GM18511 (cell line): ENCODE data around the gene MIEN1.
"Not testable (repeated sequence)": the region's sequence is repeated elsewhere in the genome, so short reads cannot be mapped to it uniquely, and the experiment has no call there.

Experiments
- ATAC-seq: cut with Tn5 transposase; IDR thresholded peaks from one replicate; pipeline ENCODE4 v1.9.1; 2021; ENCODE audit warnings: mild to moderate bottlenecking, moderate library complexity; ENCODE audit not compliant: unreplicated experiment

Gene MIEN1

GRCh38 chr17:39719563-39720355 is 10.6 kb downstream of the MIEN1 start:
- no peak for ATAC-seq

GRCh38 chr17:39717660-39718059 is 12.7 kb downstream of the MIEN1 start:
- ATAC-seq: no peak

DNA sequence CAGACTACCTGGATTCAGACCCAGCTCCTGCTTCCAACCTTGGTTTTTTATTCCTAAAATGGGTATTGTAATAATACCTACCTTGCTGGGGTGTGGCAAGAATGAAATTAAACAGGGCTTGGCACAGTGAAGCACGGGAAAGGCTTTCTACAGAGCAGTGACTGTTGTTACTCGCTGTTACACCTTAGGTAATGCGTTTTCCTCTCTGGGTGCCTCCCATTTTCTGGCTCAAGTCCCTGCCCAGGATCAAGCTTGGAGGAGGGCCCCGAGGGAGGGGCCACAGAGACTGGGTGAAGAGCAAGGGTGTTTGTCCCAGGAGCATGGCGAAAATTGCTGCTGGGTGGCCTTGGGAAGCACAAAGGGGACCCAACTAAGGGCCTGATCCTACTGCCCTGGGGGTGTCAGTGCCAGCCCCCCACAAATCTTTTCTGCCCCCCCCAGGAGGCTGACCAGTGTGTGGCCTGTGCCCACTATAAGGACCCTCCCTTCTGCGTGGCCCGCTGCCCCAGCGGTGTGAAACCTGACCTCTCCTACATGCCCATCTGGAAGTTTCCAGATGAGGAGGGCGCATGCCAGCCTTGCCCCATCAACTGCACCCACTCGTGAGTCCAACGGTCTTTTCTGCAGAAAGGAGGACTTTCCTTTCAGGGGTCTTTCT is 13.3 kb downstream of the MIEN1 start:
- no peak for ATAC-seq

DNA sequence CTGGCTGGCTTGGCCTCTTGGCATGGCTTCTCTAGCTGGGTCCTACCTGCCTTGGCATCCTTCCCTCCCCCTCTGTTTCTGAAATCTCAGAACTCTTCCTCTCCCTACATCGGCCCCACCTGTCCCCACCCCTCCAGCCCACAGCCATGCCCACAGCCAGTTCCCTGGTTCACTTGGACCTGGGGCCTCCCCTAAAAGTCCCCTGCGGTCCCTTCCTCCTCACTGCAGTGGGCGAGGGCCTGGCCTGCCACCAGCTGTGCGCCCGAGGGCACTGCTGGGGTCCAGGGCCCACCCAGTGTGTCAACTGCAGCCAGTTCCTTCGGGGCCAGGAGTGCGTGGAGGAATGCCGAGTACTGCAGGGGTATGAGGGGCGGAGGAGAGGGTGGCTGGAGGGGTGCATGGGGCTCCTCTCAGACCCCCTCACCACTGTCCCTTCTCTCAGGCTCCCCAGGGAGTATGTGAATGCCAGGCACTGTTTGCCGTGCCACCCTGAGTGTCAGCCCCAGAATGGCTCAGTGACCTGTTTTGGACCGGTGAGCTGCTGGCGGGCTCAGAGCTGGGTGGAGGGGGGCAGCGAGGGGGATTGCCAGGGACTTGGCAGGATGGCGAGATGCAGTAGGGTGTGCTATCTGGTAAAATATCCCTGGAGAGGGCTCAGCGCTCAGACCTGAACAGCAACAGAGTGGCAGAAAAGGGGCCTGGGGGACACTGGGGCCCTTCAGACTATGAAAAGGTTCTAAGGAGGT is 14.1 kb downstream of the MIEN1 start:
- ATAC-seq: no peak

DNA sequence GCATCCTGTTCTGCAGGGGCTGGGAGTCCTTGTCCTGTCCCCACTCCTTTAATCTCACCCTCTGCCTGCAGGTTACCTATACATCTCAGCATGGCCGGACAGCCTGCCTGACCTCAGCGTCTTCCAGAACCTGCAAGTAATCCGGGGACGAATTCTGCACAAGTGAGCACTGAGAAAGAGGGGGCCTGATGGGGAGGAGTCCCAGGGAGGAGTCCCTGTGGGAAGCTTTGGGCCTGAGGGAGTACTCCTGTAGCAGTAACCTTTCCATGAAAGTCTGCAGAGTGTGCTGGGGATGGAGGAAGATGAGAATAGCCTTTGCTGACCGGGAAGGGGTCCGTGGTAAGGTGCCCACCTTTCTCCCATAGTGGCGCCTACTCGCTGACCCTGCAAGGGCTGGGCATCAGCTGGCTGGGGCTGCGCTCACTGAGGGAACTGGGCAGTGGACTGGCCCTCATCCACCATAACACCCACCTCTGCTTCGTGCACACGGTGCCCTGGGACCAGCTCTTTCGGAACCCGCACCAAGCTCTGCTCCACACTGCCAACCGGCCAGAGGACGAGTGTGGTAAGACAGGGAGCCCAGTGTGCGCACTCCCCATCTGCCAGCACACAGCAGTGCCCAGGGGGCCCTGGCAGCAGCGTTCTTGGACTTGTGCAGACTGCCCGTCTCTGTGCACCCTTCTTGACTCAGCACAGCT is 14.8 kb downstream of the MIEN1 start:
- ATAC-seq: no peak

DNA sequence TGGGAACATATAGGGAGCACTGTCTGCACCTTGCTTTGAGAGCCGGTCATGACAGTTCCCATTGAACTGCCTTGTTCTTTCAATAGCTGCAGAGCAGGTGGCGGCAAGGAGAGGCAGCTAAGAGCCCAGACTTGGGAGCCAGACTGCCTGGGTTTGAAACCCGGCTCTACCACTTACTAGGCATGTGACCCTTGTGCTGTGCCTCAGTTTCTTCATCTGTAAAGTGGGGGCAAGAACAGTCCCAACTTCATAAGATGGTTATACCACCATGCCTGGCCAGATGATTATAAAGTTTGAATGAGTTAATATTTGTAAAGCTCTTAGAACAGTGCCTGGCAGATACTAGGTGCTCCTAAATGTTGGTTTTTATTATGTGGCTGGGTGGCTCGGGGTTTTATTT is 16.1 kb downstream of the MIEN1 start:
- no peak for ATAC-seq

DNA sequence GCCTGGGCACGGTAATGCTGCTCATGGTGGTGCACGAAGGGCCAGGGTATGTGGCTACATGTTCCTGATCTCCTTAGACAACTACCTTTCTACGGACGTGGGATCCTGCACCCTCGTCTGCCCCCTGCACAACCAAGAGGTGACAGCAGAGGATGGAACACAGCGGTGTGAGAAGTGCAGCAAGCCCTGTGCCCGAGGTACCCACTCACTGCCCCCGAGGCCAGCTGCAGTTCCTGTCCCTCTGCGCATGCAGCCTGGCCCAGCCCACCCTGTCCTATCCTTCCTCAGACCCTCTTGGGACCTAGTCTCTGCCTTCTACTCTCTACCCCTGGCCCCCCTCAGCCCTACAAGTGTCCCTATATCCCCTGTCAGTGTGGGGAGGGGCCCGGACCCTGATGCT is 18.5 kb downstream of the MIEN1 start:
- no peak for ATAC-seq

- not testable (repeated sequence) for ATAC-seq
These were observed 19.3 kb downstream of the MIEN1 start for GRCh38 chr17:39711071-39711470.

DNA sequence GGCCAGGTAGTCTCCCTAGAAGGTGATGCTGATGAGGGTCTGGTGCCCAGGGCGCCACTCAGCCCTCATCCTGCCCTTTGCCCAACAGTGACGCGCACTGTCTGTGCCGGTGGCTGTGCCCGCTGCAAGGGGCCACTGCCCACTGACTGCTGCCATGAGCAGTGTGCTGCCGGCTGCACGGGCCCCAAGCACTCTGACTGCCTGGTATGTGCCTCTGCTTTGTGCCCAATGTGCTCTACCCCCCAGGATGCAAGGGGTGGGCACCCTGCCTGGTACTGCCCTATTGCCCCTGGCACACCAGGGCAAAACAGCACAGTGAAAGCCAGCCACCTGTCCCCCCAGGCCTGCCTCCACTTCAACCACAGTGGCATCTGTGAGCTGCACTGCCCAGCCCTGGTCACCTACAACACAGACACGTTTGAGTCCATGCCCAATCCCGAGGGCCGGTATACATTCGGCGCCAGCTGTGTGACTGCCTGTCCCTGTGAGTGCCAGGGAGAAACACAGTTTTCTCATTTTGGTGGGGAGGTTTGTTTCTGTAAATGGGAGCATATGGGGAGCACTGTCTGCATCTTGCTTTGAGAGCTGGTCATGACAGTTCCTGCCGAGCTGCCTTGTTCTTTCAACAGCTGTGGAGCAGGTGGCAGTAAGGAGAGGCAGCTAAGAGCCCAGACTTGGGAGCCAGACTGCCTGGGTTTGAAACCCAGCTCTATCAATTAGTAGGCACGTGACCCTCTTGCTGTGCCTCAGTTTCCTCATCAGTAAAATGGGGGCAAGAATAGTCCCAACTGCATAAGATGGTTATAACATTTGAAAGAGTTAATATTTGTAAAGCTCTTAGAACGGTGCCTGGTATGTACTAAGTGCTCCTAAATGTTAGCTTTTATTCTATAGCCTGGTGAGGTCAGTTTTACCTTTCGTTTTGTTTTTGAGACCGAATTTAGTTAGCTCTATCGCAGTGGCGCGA is 20.1 kb downstream of the MIEN1 start:
- no peak for ATAC-seq

GRCh38 chr17:39709319-39709997 is 20.9 kb downstream of the MIEN1 start:
- no peak for ATAC-seq

- ATAC-seq: no peak
These were observed 23.4 kb downstream of the MIEN1 start for GRCh38 chr17:39706921-39707337.

DNA sequence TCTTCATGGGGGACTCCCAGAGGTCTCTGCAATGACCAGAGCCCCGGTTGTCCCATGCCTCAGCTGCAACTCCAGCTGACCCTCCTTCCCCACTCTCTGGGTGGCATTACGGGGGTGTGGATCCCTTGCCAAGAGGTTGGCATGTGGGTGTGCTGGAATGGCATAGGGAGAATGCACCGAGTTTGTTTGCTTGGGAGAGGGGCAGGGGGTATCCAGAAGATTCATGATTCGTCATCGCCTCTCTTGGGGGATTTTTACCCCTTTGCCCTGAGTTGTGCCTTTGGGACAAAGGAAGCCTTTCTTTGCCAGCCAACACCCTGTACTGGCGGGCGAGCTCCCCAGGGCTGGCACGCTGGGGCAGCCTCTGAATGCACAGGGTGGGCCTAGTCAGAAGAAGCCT is 23.9 kb downstream of the MIEN1 start:
- ATAC-seq: no peak

DNA sequence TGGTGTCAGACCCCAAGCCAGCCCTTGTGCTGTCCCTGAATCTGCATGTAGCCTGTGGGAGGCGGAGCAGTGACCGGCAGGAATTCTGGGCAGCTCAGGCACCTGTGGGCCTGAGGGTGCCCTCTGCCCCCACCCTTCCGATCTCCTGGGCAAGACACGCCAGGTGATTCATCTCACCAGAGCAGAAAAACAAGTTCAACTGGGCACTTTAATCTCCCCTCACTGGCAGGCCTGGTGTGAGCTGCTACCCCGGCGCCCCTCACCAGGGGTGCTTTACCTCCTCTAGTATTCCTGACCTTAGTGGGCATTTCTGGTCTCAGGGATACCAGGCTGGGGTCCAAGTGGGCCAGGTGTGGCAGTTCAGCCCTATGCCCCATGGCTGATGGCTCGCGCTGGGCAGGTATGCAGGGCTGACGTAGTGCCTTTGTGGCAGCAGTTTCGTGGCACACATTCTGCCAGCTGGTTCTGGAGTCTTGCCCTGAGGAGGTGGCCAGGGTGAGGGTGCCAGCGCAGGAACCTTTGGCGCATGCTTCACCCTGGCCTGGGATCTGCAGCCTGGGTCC is 24.5 kb downstream of the MIEN1 start:
- no peak for ATAC-seq

GRCh38 chr17:39704821-39705551 is 25.3 kb downstream of the MIEN1 start:
- ATAC-seq: no peak

GRCh38 chr17:39703913-39704312 is 26.4 kb downstream of the MIEN1 start:
- no peak for ATAC-seq

DNA sequence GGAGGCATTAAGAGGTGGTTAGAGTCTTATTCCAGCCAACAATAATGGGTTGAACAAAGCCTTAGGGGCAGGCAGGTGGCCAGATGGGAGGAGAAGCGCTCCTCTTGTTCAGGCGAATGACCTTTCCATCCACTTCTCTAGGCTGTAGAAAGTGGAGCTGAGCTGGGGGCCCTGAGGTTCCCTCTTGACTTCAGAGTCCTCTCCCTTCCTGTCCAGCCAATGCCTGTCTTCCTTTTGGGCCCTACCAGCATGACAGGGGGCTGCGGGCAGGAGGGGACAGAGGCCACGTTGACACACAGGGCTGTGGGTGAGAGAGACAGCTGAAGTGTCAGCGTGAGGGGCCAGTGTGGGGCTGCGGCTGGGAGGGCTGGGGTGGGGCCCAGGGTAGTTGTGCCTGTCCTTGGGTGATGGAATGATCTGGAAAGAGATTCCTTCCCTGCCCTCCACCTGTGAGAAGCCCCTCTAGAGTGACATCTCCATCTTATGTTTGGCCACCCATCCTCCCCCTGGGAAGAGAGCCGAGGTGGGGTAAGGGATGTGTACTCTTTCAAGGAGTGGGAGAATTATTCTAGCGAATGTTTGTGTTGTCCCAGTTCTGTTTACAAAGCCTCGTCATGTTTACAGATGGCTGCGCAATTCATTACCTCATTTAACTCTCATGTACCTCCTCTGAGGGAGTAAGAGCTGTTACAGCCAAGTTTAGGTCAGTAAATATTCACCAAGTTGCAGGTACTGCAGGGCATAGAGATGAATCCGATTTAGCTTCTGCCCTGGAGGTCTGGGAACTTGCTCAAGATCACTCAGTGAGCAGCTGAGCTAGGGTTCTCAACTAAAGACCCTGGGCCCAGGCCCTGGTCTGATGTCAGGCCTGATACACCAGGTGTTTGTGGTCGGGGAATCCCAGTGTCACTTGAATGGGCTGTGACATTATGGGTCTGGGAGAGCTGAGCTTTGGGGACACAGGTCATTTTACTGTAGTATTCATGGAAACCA is 27.1 kb downstream of the MIEN1 start:
- ATAC-seq: peak; percentile 54

- no peak for ATAC-seq
These were observed 28.4 kb downstream of the MIEN1 start for GRCh38 chr17:39701784-39702422.
